ENCODE measurements around the gene SLC16A6.
A peak's percentile ranks its signal among the peaks of the same experiment; 100 is the strongest.
"Not testable (repeated sequence)": the region's sequence is repeated elsewhere in the genome, so short reads cannot be mapped to it uniquely, and the experiment has no call there.

The SLC16A6 gene

GRCh38 chr17:68247445-68248198, 43.3 kb downstream of the SLC16A6 start, which contains the start of gene AMZ2:
Gene AMZ2, plus strand, starts transcription at chr17:68248043. Its CDS starts 2,145 bp downstream, at chr17:68250188.
- peak; percentile 98 for DNase-seq (ENCODE audit: low spot score)

GRCh38 chr17:68246271-68247028, 44.5 kb downstream of the SLC16A6 start:
- no peak for DNase-seq (ENCODE audit: low spot score)

- no peak for DNase-seq (ENCODE audit: low spot score)
Measured at GRCh38 chr17:68239632-68240366, 51.1 kb downstream of the SLC16A6 start.

DNA sequence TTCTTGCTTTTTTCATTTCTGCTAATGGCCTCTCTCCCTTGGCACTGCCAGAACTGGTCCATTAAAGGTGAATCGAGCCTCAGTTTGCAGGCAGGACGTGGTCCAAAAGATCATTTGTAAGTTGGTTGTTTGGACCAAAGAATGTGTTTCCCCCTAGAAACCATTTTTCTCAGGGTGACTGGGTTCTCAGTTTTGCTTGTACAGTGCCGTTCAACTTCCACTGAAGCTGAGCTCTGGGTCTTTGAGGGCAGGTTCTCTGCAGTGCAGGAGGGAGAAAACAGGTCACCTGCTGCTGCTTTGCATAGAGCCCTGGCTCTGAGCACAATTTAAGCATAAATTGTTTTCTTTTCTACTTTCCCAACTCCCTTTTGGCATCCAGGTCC, 52.1 kb downstream of the SLC16A6 start:
- DNase-seq (ENCODE audit: low spot score): no peak

- no peak for DNase-seq (ENCODE audit: low spot score)
Measured at GRCh38 chr17:68238164-68238870, 52.6 kb downstream of the SLC16A6 start.

GRCh38 chr17:68237369-68238163, 53.4 kb downstream of the SLC16A6 start:
- DNase-seq (ENCODE audit: low spot score): not testable (repeated sequence)

DNA sequence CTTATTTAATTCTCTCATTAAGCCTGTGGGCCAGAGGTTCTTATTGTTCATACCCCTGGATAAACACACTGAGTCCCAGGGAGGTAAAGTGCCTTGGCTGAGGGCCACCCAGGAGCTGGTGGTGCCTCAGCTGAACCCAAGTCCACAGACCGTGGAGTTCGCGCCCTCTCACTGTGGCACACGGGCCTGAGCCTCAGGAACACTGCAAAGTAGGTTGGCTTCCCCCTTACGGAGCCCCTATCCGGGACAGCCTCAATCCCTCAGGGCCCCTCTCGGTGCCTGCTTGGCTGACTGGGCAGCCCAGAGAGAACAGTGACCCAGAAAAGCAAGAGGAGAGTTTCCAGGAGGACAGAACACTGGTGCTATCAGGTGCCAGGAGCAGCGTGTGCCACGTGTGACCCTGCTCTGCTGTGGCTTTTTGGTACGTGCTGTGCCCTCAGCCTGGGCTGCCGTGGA, 55.6 kb downstream of the SLC16A6 start:
- not testable (repeated sequence) for DNase-seq (ENCODE audit: low spot score)

DNA sequence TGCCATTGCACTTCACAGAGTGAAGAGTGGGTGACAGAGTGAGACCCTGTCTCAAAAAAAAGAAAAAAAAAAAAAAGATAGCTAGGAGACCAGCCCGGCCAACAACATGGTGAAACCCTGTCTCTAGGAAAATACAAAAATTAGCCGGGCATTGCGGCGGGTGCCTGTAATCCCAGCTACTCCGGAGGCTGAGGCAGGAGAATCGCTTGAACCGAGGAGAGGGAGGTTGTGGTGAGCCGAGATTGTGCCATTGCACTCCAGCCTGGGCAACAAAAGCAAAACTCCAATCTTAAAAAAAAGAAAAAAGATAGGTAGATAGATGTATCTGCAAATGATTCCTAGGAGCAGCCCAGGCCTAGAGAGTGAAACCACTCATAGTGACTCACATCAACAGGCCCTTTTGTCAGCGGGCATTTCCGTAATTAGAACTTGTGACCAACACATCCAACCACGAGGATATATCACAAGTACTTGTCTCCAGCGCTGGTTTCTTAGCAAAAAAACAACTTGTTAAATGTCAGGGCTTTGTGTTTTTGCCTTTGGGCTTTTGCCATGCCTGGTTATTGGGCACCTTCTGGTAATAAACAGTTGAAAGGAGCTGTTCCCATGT, 56.1 kb downstream of the SLC16A6 start:
- peak; percentile 63 for DNase-seq (ENCODE audit: low spot score)

GRCh38 chr17:68232741-68233140, 58.2 kb downstream of the SLC16A6 start:
- peak; percentile 65 for DNase-seq (ENCODE audit: low spot score)

- DNase-seq (ENCODE audit: low spot score): no peak
Measured at GRCh38 chr17:68231541-68231940, 59.4 kb downstream of the SLC16A6 start.

DNA sequence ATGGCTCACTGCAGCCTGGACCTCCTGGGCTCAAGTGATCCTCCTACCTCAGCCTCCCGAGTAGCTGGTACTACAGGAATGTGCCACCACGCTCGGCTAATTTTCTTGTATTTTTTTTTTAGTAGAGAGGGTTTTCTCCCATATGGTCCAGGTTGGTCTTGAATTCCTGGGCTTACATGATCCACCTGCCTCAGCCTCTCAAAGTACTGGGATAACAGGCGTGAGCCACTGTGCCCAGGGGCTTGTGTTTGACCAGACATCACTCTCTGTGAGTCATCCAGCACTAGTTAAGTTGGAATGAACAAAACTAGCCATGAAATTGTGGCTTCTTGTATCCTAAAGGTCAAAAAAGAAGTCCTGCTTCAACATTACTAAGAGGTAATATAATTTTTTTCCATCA, 59.8 kb downstream of the SLC16A6 start:
- DNase-seq (ENCODE audit: low spot score): not testable (repeated sequence)

- no peak for DNase-seq (ENCODE audit: low spot score)
Measured at GRCh38 chr17:68229619-68230018, 61.3 kb downstream of the SLC16A6 start.

GRCh38 chr17:68228817-68229570, 61.9 kb downstream of the SLC16A6 start:
- no peak for DNase-seq (ENCODE audit: low spot score)

DNA sequence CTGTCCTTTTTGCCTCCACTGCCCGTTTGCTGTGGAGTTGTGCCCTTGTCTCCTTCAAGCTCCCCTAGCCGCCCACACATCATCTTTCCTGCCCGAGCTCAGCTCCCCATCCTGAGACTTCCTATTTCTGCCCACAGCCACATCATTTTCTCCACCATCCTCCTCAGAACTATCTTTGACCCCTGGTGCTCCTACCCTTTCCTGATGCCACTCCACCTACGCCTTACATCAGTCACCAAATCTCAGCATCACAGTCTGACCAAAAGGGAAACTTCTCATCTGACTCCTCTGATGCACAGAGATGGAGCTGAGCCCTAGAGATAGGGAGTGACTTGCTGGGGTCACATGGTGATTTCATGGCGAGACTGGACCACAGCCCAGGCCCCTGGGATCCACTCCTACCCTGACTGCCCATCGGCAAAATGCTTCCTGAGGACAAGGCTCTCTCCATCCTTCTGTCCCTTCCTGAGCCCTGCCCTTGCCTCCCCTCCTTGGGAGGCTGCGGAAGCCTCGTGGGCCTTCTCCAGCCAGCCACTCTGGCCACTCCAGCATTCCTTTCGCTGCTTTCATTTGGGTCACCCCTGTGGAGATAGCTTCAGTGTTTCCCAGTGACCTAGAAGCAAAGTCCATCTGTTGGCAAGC, 62.8 kb downstream of the SLC16A6 start:
- not testable (repeated sequence) for DNase-seq (ENCODE audit: low spot score)

DNA sequence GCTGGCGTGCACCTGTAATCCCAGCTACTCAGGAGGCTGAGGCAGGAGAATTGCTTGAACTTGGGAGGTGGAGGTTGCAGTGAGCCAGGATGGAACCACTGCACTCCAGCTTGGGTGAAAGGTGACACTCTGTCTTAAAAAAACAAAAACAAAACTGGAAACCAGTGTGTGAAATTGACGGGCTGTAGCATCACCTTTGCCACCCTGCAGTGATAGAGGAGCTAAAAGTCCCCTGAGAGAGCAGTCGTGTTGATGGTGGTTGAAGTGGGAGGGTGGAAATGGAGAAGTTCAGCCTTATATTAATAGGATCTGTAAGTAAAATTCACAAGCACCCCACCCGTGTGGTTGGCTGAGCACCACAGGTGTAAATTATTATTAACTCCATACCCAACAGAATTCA, 65.9 kb downstream of the SLC16A6 start:
- not testable (repeated sequence) for DNase-seq (ENCODE audit: low spot score)

DNA sequence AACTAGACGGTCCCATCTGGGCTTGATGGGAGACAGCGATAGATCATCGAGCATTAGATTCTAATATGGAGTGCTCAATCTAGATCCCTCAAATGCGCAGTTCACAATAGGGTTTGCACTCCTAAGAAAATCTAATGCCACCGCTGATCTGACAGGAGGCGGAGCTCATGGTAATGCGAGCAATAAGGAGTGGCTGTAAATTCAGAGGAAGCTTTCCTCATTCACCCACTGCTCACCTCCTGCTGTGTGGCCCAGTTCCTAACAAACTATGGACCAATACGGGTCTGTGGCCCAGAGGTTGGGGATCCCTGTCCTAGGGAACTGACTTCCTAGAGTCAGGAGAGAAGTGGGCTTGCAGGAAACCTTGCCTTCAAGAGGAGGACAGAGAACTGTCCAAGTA, 68.3 kb downstream of the SLC16A6 start:
- no peak for DNase-seq (ENCODE audit: low spot score)

DNA sequence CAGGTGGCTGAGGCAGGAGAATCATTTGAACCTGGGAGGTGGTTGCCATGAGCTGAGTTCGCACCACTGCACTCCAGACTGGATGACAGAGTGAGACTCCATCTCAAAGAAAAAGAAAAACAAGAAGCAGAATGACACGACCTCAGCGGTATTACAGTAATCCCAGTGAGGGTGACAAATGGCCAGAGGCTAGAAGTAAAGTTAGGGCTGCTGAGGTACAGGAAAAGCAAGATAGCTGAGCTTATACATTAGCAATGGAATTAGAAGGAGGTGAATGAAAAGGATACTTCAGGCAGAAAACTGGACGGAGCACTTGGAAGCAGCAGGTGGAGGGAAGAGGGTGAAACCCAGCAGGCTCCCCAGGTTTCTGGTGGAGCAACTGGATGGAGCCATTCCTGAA, 69.1 kb downstream of the SLC16A6 start:
- DNase-seq (ENCODE audit: low spot score): no peak

DNA sequence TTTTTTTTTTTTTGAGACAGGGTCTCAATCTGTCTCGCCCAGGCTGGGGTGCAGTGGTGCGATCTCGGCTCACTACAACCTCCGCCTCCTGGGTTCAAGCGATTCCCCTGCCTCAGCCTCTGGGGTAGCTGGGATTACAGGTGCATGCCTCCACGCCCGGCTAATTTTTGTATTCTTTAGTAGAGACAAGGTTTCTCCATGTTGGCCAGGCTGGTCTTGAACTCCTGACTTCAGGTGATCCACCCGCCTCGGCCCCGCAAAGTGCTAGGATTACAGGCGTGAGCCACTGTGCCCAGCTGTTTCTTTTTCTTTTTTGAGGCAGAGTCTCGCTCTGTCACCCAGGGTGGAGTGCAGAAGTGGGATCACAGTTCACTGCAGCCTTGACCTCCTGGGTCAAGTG, 70.1 kb downstream of the SLC16A6 start:
- DNase-seq (ENCODE audit: low spot score): not testable (repeated sequence)

GRCh38 chr17:68220186-68220585, 70.7 kb downstream of the SLC16A6 start:
- DNase-seq (ENCODE audit: low spot score): not testable (repeated sequence)
